ENCODE data around the gene TP53I13. TPM values are rescaled to one million over a fixed set of nuclear protein-coding genes. Genes with fewer than 3 reads are reported as not detected.

TP53I13 gene
- total and polyA plus RNA-seq, 10 of the 15 experiments (the other 5 are each of a cell fraction or from before 2014, with no cell fraction given) = 0.31 to 45.1 (median 19.5) TPM; not detected in 1

GRCh38 chr17:29570521-29570920 is 2.0 kb downstream of the TP53I13 start (continued):
- no peak for TF ChIP-seq ASH2L (IDR thresholded peaks at IDR 0.05; ENCODE audit: borderline replicate concordance, low read depth)

- Histone ChIP-seq H3K4me3 (no peak overlapping the region), H3K79me2 (ENCODE audit: control insufficient read depth, insufficient read depth, low read length) (no peaks in the 10 kb centered on the region), H2AFZ (ENCODE audit: control insufficient read depth, low read depth, low read length) (no peak overlapping the region), H3K4me1 (ENCODE audit: control insufficient read depth, insufficient read depth, low read length) (0 out of 2 replicates have a peak, but pooled peaks cover 4% of the 10 kb centered on the region), H3K36me3 (ENCODE audit: control insufficient read depth in 2 of 2, insufficient read depth in 2 of 2, low read length in 1 of 2) (peaks cover 0 to 5% of the 10 kb centered on the region in 2 experiments; a peak in 2 of 4 replicates), H4K20me1 (ENCODE audit: control insufficient read depth, insufficient read depth) (no peaks in the 10 kb centered on the region), H3K9me3 (replicated peaks; ENCODE audit: control insufficient read depth, insufficient read depth, low read length) (no peaks in the 10 kb centered on the region), H3K4me2 (ENCODE audit: control insufficient read depth, insufficient read depth) (no peak overlapping the region), H3K27ac (ENCODE audit: control insufficient read depth, insufficient read depth) (no peak overlapping the region), H3K9ac (ENCODE audit: control insufficient read depth, insufficient read depth, low read length) (no peak overlapping the region), H3K27me3 (replicated peaks in 1 of 2; ENCODE audit: control insufficient read depth in 2 of 2, insufficient read depth in 2 of 2, low read length in 1 of 2) (no peaks in the 10 kb centered on the region)
- ATAC-seq (no peak), DNase-seq (ENCODE audit: low read depth, low spot score) (no peak), FAIRE-seq (no peak)
- in situ Hi-C loops (cut with MboI) (no loop called here), intact Hi-C loops (cut with micrococcal nuclease; ENCODE audit: unreplicated experiment) (no loop called here)
- no TSS peak for BruUV-seq (replicated peaks)
- ChIA-PET SMC1A (ENCODE audit: uncharacterized antibody, unreplicated experiment) (interaction anchor here (1.9 kb wide), 1 partner anchor 201 kb away, joined by 6 read pairs; no protein-coding TSS in a partner anchor), CTCF (interaction anchor here (0.9 to 6.2 kb wide), 9 partner anchors 9 to 360 kb away, joined by 3 to 57 read pairs (median 8); partner anchors contain the start of gene ANKRD13B), RAD21 (ENCODE audit: unreplicated experiment) (interaction anchor here (1.3 to 3.3 kb wide), 4 partner anchors 17 to 448 kb away, joined by 3 to 21 read pairs (median 8); no protein-coding TSS in a partner anchor), POLR2A (interaction anchor here (1.6 kb wide), 1 partner anchor 16 kb away, joined by 4 read pairs; no protein-coding TSS in a partner anchor)
- 80% methylated on average over 6 of the region's 6 CpGs for WGBS (ENCODE audit: insufficient coverage, insufficient replicate concordance, low lambda C conversion rate, missing lambda C conversion rate)
- no peak for TF ChIP-seq NR2F1 (conservative IDR thresholded peaks at IDR 0.05)
- TF ChIP-seq SREBF2 (IDR thresholded peaks at IDR 0.05; ENCODE audit: low read length) = no peak
- no peak for TF ChIP-seq ATF3 (IDR thresholded peaks at IDR 0.05; ENCODE audit: borderline replicate concordance, extremely low read depth, low read depth, low read length)
- no peak for TF ChIP-seq FOXM1 (IDR thresholded peaks at IDR 0.05; ENCODE audit: low read depth, low read length)
- no peak for TF ChIP-seq PKNOX1 (IDR thresholded peaks at IDR 0.05)
- no peak for TF ChIP-seq BCLAF1 (IDR thresholded peaks at IDR 0.05)
- TF ChIP-seq NBN (IDR thresholded peaks at IDR 0.05) = no peak
- TF ChIP-seq HSF1 (IDR thresholded peaks at IDR 0.05; ENCODE audit: low read depth, low read length) = no peak
- TF ChIP-seq MXI1 (IDR thresholded peaks at IDR 0.05; ENCODE audit: low read depth, low read length) = no peak
- no peak for TF ChIP-seq PAX8 (IDR thresholded peaks at IDR 0.05)
- TF ChIP-seq KLF5 (IDR thresholded peaks at IDR 0.05; ENCODE audit: partially characterized antibody) = no peak
Observed at GRCh38 chr17:29571486-29571882, 3.0 kb downstream of the TP53I13 start.
